ENCODE data around the gene OCIAD1. TPM values are rescaled to one million over a fixed set of nuclear protein-coding genes. Genes with fewer than 3 reads are reported as not detected.

Gene OCIAD1, protein sequence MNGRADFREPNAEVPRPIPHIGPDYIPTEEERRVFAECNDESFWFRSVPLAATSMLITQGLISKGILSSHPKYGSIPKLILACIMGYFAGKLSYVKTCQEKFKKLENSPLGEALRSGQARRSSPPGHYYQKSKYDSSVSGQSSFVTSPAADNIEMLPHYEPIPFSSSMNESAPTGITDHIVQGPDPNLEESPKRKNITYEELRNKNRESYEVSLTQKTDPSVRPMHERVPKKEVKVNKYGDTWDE
- 100 to 1,000 TPM in 1 of 2 donors, 10 to 100 TPM in 1; 74.7 to 102 TPM for polyA plus RNA-seq

DNA sequence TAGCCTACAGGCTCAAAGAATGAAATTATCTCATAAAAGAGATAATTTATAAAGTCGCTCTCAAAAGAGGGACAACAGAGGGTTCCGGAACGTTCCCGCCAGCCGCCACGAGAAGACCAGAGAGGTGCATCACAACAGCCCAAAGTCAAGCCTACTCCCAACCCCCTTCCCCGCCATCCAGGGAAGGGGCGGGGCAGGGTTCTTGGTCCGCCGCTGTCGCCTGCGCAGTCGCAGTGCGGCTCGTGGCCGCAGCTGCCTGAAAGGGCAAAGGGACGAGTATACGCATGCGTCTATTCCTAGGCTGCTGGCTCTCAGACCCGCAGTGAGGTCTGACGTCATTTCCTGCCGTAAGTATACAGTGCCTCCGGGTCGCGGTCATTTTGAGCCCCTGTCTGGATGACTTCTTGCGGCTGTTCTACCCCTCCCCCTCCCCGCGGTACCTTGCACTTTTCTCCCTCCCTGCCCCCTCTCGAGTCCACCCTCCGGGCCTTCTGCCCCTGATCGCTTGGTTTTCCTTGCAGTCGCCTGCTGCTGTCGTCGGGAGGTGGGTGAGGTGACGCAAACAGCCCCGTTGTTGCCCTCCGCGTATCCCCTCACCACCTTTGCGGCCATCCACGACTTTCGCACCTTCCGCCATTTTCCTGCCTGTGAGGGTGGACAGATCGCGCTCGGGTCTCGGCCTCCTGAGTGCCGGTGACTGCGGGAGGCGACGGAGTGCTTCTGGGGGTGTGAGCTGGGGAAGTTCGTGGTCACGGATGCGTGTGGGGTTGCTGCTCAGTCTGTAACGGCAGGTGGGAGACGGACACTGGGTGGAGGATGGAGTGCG, at the start of gene OCIAD1:
Gene OCIAD1 (plus strand): TSS at position 383 of the 826 bp plus-strand sequence. CDS start 1,537 bp downstream, outside the sequence.
- H3K27ac ChIP-seq (ENCODE audit: low read depth in 2 of 2, low read length in 1 of 2), result peak within 1 kb of the TSS; percentile 83 to 97
- no peaks in the 10 kb centered on the region for H3K4me1 ChIP-seq (ENCODE audit: control insufficient read depth in 2 of 2, insufficient read depth in 2 of 2, low read length in 1 of 2)
- WGBS, 2 donors, result 1% methylated on average over 56 of the region's 56 CpGs
- peaks cover 2 to 9% of the 10 kb centered on the region in 2 donors for H3K36me3 ChIP-seq (ENCODE audit: control insufficient read depth in 2 of 2, insufficient read depth in 2 of 2, low read length in 1 of 2)
- no peaks in the 10 kb centered on the region for H3K9me3 ChIP-seq (ENCODE audit: control insufficient read depth in 2 of 2, insufficient read depth in 1 of 2, low read depth in 1 of 2, low read length in 1 of 2)
- peak within 1 kb of the TSS; percentile 82 to 86 for H3K4me3 ChIP-seq (ENCODE audit: low read depth in 1 of 2, low read length in 2 of 2)
- no peaks in the 10 kb centered on the region for H3K27me3 ChIP-seq (ENCODE audit: control insufficient read depth in 1 of 2, insufficient read depth in 2 of 2, low read length in 2 of 2)

GRCh38 chr4:48781968-48782367, 48.9 kb upstream of the OCIAD1 start:
- Histone ChIP-seq H3K9me3 (ENCODE audit: control insufficient read depth in 2 of 2, insufficient read depth in 1 of 2, low read depth in 1 of 2, low read length in 1 of 2) (no peaks in the 10 kb centered on the region), H3K4me1 (ENCODE audit: control insufficient read depth in 2 of 2, insufficient read depth in 2 of 2, low read length in 1 of 2) (no peaks in the 10 kb centered on the region), H3K27me3 (ENCODE audit: control insufficient read depth in 1 of 2, insufficient read depth in 2 of 2, low read length in 2 of 2) (no peaks in the 10 kb centered on the region), H3K4me3 (ENCODE audit: low read depth in 1 of 2, low read length in 2 of 2) (no peak overlapping the region), H3K27ac (ENCODE audit: low read depth in 2 of 2, low read length in 1 of 2) (no peak overlapping the region), H3K36me3 (ENCODE audit: control insufficient read depth in 2 of 2, insufficient read depth in 2 of 2, low read length in 1 of 2) (no peaks in the 10 kb centered on the region)

DNA sequence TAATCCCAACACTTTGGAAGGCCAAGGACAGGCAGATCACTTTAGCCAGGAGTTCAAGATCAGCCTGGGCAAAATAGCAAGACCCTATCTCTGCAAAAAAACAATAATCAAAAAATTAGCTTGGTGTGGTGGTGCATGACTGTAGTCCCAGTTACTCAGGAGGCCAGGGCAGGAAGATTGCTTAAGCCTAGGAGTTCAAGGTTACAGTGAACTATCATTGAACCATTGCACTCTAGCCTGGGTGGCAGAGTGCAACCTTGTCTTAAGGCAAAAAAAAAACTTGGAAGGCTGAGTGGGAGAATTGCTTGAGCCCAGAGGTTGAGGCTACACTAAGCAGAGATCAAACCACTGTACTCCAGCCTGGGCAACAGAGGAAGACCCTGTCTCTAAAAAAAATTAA, 45.6 kb upstream of the OCIAD1 start:
- Histone ChIP-seq H3K9me3 (ENCODE audit: control insufficient read depth in 2 of 2, insufficient read depth in 1 of 2, low read depth in 1 of 2, low read length in 1 of 2) (no peaks in the 10 kb centered on the region), H3K27ac (ENCODE audit: low read depth in 2 of 2, low read length in 1 of 2) (no peak overlapping the region), H3K36me3 (ENCODE audit: control insufficient read depth in 2 of 2, insufficient read depth in 2 of 2, low read length in 1 of 2) (no peaks in the 10 kb centered on the region), H3K4me1 (ENCODE audit: control insufficient read depth in 2 of 2, insufficient read depth in 2 of 2, low read length in 1 of 2) (no peaks in the 10 kb centered on the region), H3K4me3 (ENCODE audit: low read depth in 1 of 2, low read length in 2 of 2) (no peak overlapping the region), H3K27me3 (ENCODE audit: control insufficient read depth in 1 of 2, insufficient read depth in 2 of 2, low read length in 2 of 2) (no peaks in the 10 kb centered on the region)

- Histone ChIP-seq H3K9me3 (ENCODE audit: control insufficient read depth in 2 of 2, insufficient read depth in 1 of 2, low read depth in 1 of 2, low read length in 1 of 2) (no peaks in the 10 kb centered on the region), H3K27me3 (ENCODE audit: control insufficient read depth in 1 of 2, insufficient read depth in 2 of 2, low read length in 2 of 2) (no peaks in the 10 kb centered on the region), H3K4me1 (ENCODE audit: control insufficient read depth in 2 of 2, insufficient read depth in 2 of 2, low read length in 1 of 2) (no peaks in the 10 kb centered on the region), H3K27ac (ENCODE audit: low read depth in 2 of 2, low read length in 1 of 2) (no peak overlapping the region), H3K4me3 (ENCODE audit: low read depth in 1 of 2, low read length in 2 of 2) (no peak overlapping the region), H3K36me3 (ENCODE audit: control insufficient read depth in 2 of 2, insufficient read depth in 2 of 2, low read length in 1 of 2) (no peaks in the 10 kb centered on the region)
- 84 to 90% methylated on average over 2 of the region's 2 CpGs for WGBS, 2 donors
Observed at GRCh38 chr4:48786549-48786948, 44.3 kb upstream of the OCIAD1 start.

DNA sequence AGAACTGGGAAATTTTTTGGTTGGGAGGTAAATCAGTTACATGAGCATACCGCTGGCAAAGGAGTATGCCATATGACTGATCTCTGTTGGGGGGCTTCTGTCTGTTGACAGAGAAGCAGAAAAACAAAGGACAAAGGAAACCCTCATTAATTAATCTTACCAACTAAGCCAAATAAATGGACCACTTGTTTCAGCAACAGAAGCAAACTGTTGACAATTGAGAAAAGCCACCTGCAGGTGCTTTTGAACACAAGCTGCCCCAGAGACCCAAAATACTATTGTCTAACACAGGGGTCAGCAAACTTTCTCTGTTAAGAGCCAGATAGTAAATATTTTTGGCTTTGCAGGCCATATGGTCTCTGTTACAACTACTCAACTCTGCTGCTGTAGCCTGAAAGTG, 43.8 kb upstream of the OCIAD1 start:
- 70 to 75% methylated on average over 1 of the region's 1 CpG for WGBS, 2 donors
- no peaks in the 10 kb centered on the region for H3K4me1 ChIP-seq (ENCODE audit: control insufficient read depth in 2 of 2, insufficient read depth in 2 of 2, low read length in 1 of 2)
- H3K4me3 ChIP-seq (ENCODE audit: low read depth in 1 of 2, low read length in 2 of 2), result no peak overlapping the region
- H3K36me3 ChIP-seq (ENCODE audit: control insufficient read depth in 2 of 2, insufficient read depth in 2 of 2, low read length in 1 of 2), result no peaks in the 10 kb centered on the region
- no peaks in the 10 kb centered on the region for H3K27me3 ChIP-seq (ENCODE audit: control insufficient read depth in 1 of 2, insufficient read depth in 2 of 2, low read length in 2 of 2)
- H3K9me3 ChIP-seq (ENCODE audit: control insufficient read depth in 2 of 2, insufficient read depth in 1 of 2, low read depth in 1 of 2, low read length in 1 of 2), result no peaks in the 10 kb centered on the region
- H3K27ac ChIP-seq (ENCODE audit: low read depth in 2 of 2, low read length in 1 of 2), result no peak overlapping the region

- Histone ChIP-seq H3K36me3 (ENCODE audit: control insufficient read depth in 2 of 2, insufficient read depth in 2 of 2, low read length in 1 of 2) (no peaks in the 10 kb centered on the region), H3K9me3 (ENCODE audit: control insufficient read depth in 2 of 2, insufficient read depth in 1 of 2, low read depth in 1 of 2, low read length in 1 of 2) (no peaks in the 10 kb centered on the region), H3K4me1 (ENCODE audit: control insufficient read depth in 2 of 2, insufficient read depth in 2 of 2, low read length in 1 of 2) (no peaks in the 10 kb centered on the region), H3K4me3 (ENCODE audit: low read depth in 1 of 2, low read length in 2 of 2) (no peak overlapping the region), H3K27ac (ENCODE audit: low read depth in 2 of 2, low read length in 1 of 2) (no peak overlapping the region), H3K27me3 (ENCODE audit: control insufficient read depth in 1 of 2, insufficient read depth in 2 of 2, low read length in 2 of 2) (no peaks in the 10 kb centered on the region)
Observed at GRCh38 chr4:48790561-48790960, 40.3 kb upstream of the OCIAD1 start.

- Histone ChIP-seq H3K36me3 (ENCODE audit: control insufficient read depth in 2 of 2, insufficient read depth in 2 of 2, low read length in 1 of 2) (no peaks in the 10 kb centered on the region), H3K4me1 (ENCODE audit: control insufficient read depth in 2 of 2, insufficient read depth in 2 of 2, low read length in 1 of 2) (no peaks in the 10 kb centered on the region), H3K27ac (ENCODE audit: low read depth in 2 of 2, low read length in 1 of 2) (no peak overlapping the region), H3K27me3 (ENCODE audit: control insufficient read depth in 1 of 2, insufficient read depth in 2 of 2, low read length in 2 of 2) (no peaks in the 10 kb centered on the region), H3K4me3 (ENCODE audit: low read depth in 1 of 2, low read length in 2 of 2) (no peak overlapping the region), H3K9me3 (ENCODE audit: control insufficient read depth in 2 of 2, insufficient read depth in 1 of 2, low read depth in 1 of 2, low read length in 1 of 2) (no peaks in the 10 kb centered on the region)
Observed at GRCh38 chr4:48791313-48791712, 39.6 kb upstream of the OCIAD1 start.

DNA sequence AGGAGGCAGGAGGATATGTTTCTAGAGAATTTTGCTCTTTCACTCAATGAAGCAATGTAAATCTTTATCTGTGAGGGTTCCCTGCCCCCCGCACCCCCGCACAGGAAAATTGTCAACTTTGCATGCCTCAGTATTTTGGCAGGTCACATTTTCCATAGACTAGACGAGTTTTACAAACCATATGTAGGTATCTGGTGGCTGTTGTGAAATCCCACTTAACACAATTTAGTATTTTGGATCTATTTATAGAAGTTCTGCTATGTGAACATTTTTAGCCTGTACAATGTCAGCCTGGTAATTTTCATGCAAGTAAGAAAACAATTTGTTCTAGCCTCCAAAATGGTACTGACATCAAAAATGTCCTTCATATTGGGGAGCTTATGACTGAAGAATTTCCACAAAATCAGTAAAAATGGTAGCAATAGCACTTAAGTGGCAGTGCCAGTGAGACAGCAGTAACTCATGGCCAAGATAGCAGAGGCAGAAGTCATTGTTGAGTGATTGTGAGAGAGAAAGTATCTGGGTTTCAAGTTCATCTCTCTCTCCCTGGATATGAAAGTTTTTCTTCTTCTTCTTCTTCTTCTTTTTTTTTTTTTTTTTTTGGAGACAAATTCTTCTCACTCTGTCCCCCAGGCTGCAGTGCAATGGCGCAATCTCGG, 38.4 kb upstream of the OCIAD1 start:
- WGBS, 2 donors, result 82% methylated on average over 5 of the region's 5 CpGs
- Histone ChIP-seq H3K27me3 (ENCODE audit: control insufficient read depth in 1 of 2, insufficient read depth in 2 of 2, low read length in 2 of 2) (no peaks in the 10 kb centered on the region), H3K4me1 (ENCODE audit: control insufficient read depth in 2 of 2, insufficient read depth in 2 of 2, low read length in 1 of 2) (no peaks in the 10 kb centered on the region), H3K36me3 (ENCODE audit: control insufficient read depth in 2 of 2, insufficient read depth in 2 of 2, low read length in 1 of 2) (no peaks in the 10 kb centered on the region), H3K9me3 (ENCODE audit: control insufficient read depth in 2 of 2, insufficient read depth in 1 of 2, low read depth in 1 of 2, low read length in 1 of 2) (no peaks in the 10 kb centered on the region), H3K27ac (ENCODE audit: low read depth in 2 of 2, low read length in 1 of 2) (no peak overlapping the region), H3K4me3 (ENCODE audit: low read depth in 1 of 2, low read length in 2 of 2) (no peak overlapping the region)

DNA sequence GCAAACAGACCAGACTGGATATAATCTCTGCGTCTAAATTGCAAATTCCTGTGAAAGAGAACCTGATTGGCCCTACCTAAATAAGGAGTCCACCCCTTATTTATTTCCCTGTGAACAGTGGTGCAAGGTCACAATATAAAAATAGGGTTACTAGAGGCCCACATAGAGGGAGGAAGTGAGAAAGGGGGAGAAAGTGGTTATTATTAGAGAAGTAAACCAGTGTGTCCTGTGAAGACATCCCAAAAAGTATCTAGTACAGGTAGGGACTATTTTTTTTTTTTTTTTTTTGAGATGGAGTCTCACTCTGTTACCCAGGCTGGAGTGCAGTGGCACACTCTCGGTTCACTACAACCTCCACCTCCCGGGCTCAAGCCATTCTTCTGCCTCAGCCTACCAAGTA, 35.8 kb upstream of the OCIAD1 start:
- no peaks in the 10 kb centered on the region for H3K4me1 ChIP-seq (ENCODE audit: control insufficient read depth in 2 of 2, insufficient read depth in 2 of 2, low read length in 1 of 2)
- no peaks in the 10 kb centered on the region for H3K27me3 ChIP-seq (ENCODE audit: control insufficient read depth in 1 of 2, insufficient read depth in 2 of 2, low read length in 2 of 2)
- no peak overlapping the region for H3K4me3 ChIP-seq (ENCODE audit: low read depth in 1 of 2, low read length in 2 of 2)
- no peaks in the 10 kb centered on the region for H3K9me3 ChIP-seq (ENCODE audit: control insufficient read depth in 2 of 2, insufficient read depth in 1 of 2, low read depth in 1 of 2, low read length in 1 of 2)
- H3K36me3 ChIP-seq (ENCODE audit: control insufficient read depth in 2 of 2, insufficient read depth in 2 of 2, low read length in 1 of 2), result no peaks in the 10 kb centered on the region
- H3K27ac ChIP-seq (ENCODE audit: low read depth in 2 of 2, low read length in 1 of 2), result no peak overlapping the region
- WGBS, 2 donors, result 94 to 97% methylated on average over 3 of the region's 3 CpGs

All from esophagus (tissue), 2 donors.